Trophoblast cell (in vitro differentiated cells and primary cell): ENCODE measurements around the gene NPB.

Experiments used
- DNase-seq, 2 donors: peaks; one replicate each; pipeline ENCODE4 v3.0.0-alpha.2; 2016
- H2AFZ ChIP-seq: 2 replicates; pipeline ENCODE4 v1.6.1; 2013; ENCODE audit warnings: low read length, moderate library complexity, mild to moderate bottlenecking; ENCODE audit not compliant: insufficient read depth, poor library complexity
- H2AK5ac ChIP-seq: 2 replicates; pipeline ENCODE4 v1.6.1; 2013; ENCODE audit warnings: mild to moderate bottlenecking, low read length
- H2BK120ac ChIP-seq: 2 replicates; pipeline ENCODE4 v1.6.1; 2013; ENCODE audit warnings: low read length, mild to moderate bottlenecking, moderate library complexity; ENCODE audit not compliant: insufficient read depth, poor library complexity
- H2BK12ac ChIP-seq: 2 replicates; pipeline ENCODE4 v1.6.1; 2013; ENCODE audit warnings: mild to moderate bottlenecking, low read length, moderate library complexity
- H2BK5ac ChIP-seq: 2 replicates; pipeline ENCODE4 v1.6.1; 2013; ENCODE audit warnings: low read length, low read depth, moderate library complexity, mild to moderate bottlenecking; ENCODE audit not compliant: poor library complexity
- H3K14ac ChIP-seq: 2 replicates; pipeline ENCODE4 v1.6.1; 2013; ENCODE audit warnings: mild to moderate bottlenecking, low read length
- H3K18ac ChIP-seq: 2 replicates; pipeline ENCODE4 v1.6.1; 2013; ENCODE audit warnings: mild to moderate bottlenecking, low read length
- H3K23ac ChIP-seq: 2 replicates; pipeline ENCODE4 v1.6.1; 2013; ENCODE audit warnings: low read length
- H3K27ac ChIP-seq: 2 replicates; pipeline ENCODE4 v1.5.1; 2013; ENCODE audit warnings: low read depth, mild to moderate bottlenecking, inconsistent platforms, low read length, moderate library complexity
- H3K27me3 ChIP-seq: 2 replicates; pipeline ENCODE4 v1.6.1; 2013; ENCODE audit warnings: inconsistent platforms, mild to moderate bottlenecking, low read length, moderate library complexity; ENCODE audit not compliant: insufficient read depth
- H3K36me3 ChIP-seq, 2 experiments: 1 replicate in 1 of 2; 2 replicates in 1 of 2; pipeline ENCODE4 v1.6.1; 2013; ENCODE audit warnings: low read length in 2 of 2, mild to moderate bottlenecking in 2 of 2, moderate library complexity in 1 of 2; ENCODE audit not compliant: insufficient read depth in 2 of 2, control insufficient read depth in 1 of 2
- H3K4ac ChIP-seq: 2 replicates; pipeline ENCODE4 v1.6.1; 2013; ENCODE audit warnings: low read depth, mild to moderate bottlenecking, low read length, moderate library complexity
- H3K4me1 ChIP-seq, 2 experiments: 1 replicate in 1 of 2; 2 replicates in 1 of 2; pipeline ENCODE4 v1.6.1; 2013; ENCODE audit warnings: low read length in 2 of 2, mild to moderate bottlenecking in 2 of 2, moderate library complexity in 1 of 2; ENCODE audit not compliant: insufficient read depth in 2 of 2, control insufficient read depth in 1 of 2
- H3K4me2 ChIP-seq: 2 replicates; pipeline ENCODE4 v1.6.1; 2013; ENCODE audit warnings: inconsistent platforms, mild to moderate bottlenecking, low read length, moderate library complexity
- H3K4me3 ChIP-seq: 2 replicates; pipeline ENCODE4 v1.5.1; 2013; ENCODE audit warnings: mild to moderate bottlenecking, low read depth, low read length, inconsistent platforms
- H3K79me1 ChIP-seq: one replicate; pipeline ENCODE4 v1.6.1; 2013; ENCODE audit warnings: low read length
- H3K79me2 ChIP-seq: 2 replicates; pipeline ENCODE4 v1.6.1; 2013; ENCODE audit warnings: low read length, mild to moderate bottlenecking; ENCODE audit not compliant: control insufficient read depth, insufficient read depth, poor library complexity
- H3K9ac ChIP-seq: 2 replicates; pipeline ENCODE4 v1.6.1; 2013; ENCODE audit warnings: mild to moderate bottlenecking, low read length
- H3K9me3 ChIP-seq: 2 replicates; pipeline ENCODE4 v1.6.1; 2013; ENCODE audit warnings: low read depth, mild to moderate bottlenecking, control low read depth, inconsistent platforms, low read length; ENCODE audit not compliant: insufficient read depth
- H4K12ac ChIP-seq: 2 replicates; pipeline ENCODE4 v1.6.1; 2013; ENCODE audit warnings: low read depth, mild to moderate bottlenecking, low read length, moderate library complexity
- H4K8ac ChIP-seq: 2 replicates; pipeline ENCODE4 v1.6.1; 2013; ENCODE audit warnings: low read depth, mild to moderate bottlenecking, low read length, moderate library complexity
- H4K91ac ChIP-seq: one replicate; pipeline ENCODE4 v1.6.1; 2013; ENCODE audit warnings: low read depth, mild to moderate bottlenecking, low read length, moderate library complexity
- WGBS: extraction: QIAGEN DNeasy Blood & Tissue Kit; methylation state at CpG from one replicate; pipeline ENCODE4 v1.1.7; 2013; ENCODE audit warnings: missing lambda C conversion rate; ENCODE audit not compliant: insufficient read length, insufficient coverage; ENCODE audit errors: extremely low coverage; 5-methylcytosine and 5-hydroxymethylcytosine counted together

NPB gene

DNA sequence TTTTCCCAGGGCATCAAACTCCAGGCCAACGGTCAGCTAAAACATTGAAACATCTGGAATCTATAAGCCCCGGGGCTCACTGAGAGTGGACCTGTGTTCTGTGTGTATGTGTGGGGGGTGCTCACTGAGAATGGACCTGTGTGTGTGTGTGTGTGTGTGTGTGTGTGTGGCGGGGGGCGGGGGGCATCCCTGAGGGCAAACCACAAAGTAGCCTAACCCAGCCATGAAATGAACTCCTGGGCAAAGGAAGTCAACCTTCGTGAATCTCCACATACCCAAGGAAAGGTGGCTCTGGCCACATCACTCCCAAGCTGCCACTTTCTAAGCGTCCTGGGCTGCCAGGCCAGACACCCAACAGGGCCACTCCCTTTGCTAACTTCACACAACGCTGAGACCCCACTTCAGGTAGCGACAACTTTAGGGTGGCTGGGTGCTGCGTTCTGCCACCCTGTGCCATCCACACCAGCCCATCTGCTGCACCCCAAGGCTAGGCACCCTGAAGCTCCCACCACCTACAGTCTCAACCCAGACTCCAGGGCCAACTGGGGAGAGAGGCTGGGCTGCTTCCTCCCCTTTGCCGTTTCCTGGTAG is 23.9 kb downstream of the NPB start:
- peaks cover 30% of the 10 kb centered on the region for H3K79me1 ChIP-seq
- H3K4me2 ChIP-seq: peak overlapping the region; percentile 80
- no peaks in the 10 kb centered on the region for H3K9me3 ChIP-seq
- H3K18ac ChIP-seq: peak overlapping the region; percentile 65
- H4K8ac ChIP-seq: peak overlapping the region; percentile 68
- H3K9ac ChIP-seq: peak overlapping the region; percentile 1
- peak overlapping the region; percentile 71 for H3K14ac ChIP-seq
- peaks cover 16 to 17% of the 10 kb centered on the region in 2 experiments for H3K36me3 ChIP-seq
- peak overlapping the region; percentile 63 for H4K91ac ChIP-seq
- no CpG with 5 or more reads among the region's 10 CpGs for WGBS
- peak overlapping the region; percentile 33 for H2AFZ ChIP-seq
- H2BK12ac ChIP-seq: peak overlapping the region; percentile 35
- H2BK5ac ChIP-seq: peak overlapping the region; percentile 5
- H3K27me3 ChIP-seq: no peaks in the 10 kb centered on the region
- peak overlapping the region; percentile 96 for H3K27ac ChIP-seq
- H2AK5ac ChIP-seq: peak overlapping the region; percentile 89
- peak overlapping the region; percentile 92 for H3K4ac ChIP-seq
- H3K23ac ChIP-seq: no peak overlapping the region
- H3K79me2 ChIP-seq: peaks cover 44% of the 10 kb centered on the region
- H3K4me3 ChIP-seq: peak overlapping the region; percentile 81
- peak overlapping the region; percentile 37 for H2BK120ac ChIP-seq
- peak overlapping the region; percentile 23 for H4K12ac ChIP-seq
- peaks cover 42% of the 10 kb centered on the region in 2 experiments for H3K4me1 ChIP-seq
- no peak for DNase-seq

DNA sequence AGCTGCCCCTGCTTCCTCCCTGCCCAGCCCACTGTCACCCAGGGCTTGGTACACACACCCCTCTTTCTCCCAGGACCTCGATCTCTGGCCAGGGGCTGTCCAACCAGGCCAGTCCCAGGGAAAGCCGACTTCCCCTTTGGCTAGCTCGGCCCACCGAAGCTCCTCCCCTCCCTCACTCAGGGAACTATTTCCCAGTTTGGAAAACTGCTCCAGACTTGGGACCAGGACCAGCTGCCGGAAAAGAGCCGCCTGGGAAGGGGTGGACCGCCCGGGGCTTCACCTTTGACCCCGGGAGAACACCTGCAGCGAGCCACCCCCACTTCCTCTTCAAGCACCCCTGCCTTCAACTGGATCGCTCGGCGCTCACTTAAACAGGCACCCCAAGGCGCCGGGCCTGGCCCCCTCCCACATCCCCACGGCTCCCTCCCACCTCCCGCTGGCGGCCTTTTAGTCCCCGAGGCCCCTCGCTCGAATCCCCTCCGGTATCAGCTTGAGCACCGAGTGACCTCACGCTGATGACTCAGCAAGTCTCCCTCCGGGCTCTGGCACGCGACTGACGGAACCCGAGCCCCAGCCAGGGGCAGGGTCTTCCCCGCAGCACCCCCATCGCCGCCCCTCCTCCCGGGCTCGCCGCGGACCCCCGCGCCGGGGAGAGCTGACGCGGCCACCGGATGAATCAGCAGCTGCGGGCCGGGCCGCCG is 24.6 kb downstream of the NPB start:
- no CpG with 5 or more reads among the region's 46 CpGs for WGBS
- peaks cover 42% of the 10 kb centered on the region in 2 experiments for H3K4me1 ChIP-seq
- peaks cover 44% of the 10 kb centered on the region for H3K79me2 ChIP-seq
- H2BK12ac ChIP-seq: peak overlapping the region; percentile 35
- H3K9me3 ChIP-seq: no peaks in the 10 kb centered on the region
- H2BK5ac ChIP-seq: peak overlapping the region; percentile 89
- peak overlapping the region; percentile 50 for H2AFZ ChIP-seq
- H4K12ac ChIP-seq: peak overlapping the region; percentile 72
- H3K4ac ChIP-seq: peak overlapping the region; percentile 92
- H3K14ac ChIP-seq: peak overlapping the region; percentile 84
- DNase-seq: peak; percentile 69 to 78
- H3K4me3 ChIP-seq: peak overlapping the region; percentile 81
- peak overlapping the region; percentile 80 for H3K4me2 ChIP-seq
- peak overlapping the region; percentile 92 for H4K91ac ChIP-seq
- H2BK120ac ChIP-seq: peak overlapping the region; percentile 79
- peak overlapping the region; percentile 81 for H3K9ac ChIP-seq
- peak overlapping the region; percentile 96 for H3K27ac ChIP-seq
- peaks cover 12 to 13% of the 10 kb centered on the region in 2 experiments for H3K36me3 ChIP-seq
- peak overlapping the region; percentile 88 for H3K18ac ChIP-seq
- no peaks in the 10 kb centered on the region for H3K27me3 ChIP-seq
- no peak overlapping the region for H3K23ac ChIP-seq
- H2AK5ac ChIP-seq: peak overlapping the region; percentile 89
- peaks cover 30% of the 10 kb centered on the region for H3K79me1 ChIP-seq
- peak overlapping the region; percentile 91 for H4K8ac ChIP-seq

- Histone ChIP-seq H2BK12ac (no peak overlapping the region), H3K4ac (peak overlapping the region; percentile 80), H3K18ac (peak overlapping the region; percentile 88), H3K36me3 (peaks cover 8% of the 10 kb centered on the region in 2 experiments), H4K12ac (peak overlapping the region; percentile 72), H4K8ac (peak overlapping the region; percentile 91), H4K91ac (peak overlapping the region; percentile 92), H3K79me1 (peaks cover 30% of the 10 kb centered on the region), H2AK5ac (peak overlapping the region; percentile 79), H3K9me3 (no peaks in the 10 kb centered on the region), H3K4me3 (peak overlapping the region; percentile 81), H3K27me3 (no peaks in the 10 kb centered on the region), H3K4me1 (peaks cover 41 to 42% of the 10 kb centered on the region in 2 experiments), H3K9ac (peak overlapping the region; percentile 81), H3K79me2 (peaks cover 40% of the 10 kb centered on the region), H2BK120ac (peak overlapping the region; percentile 79), H2AFZ (peak overlapping the region; percentile 50), H3K4me2 (peak overlapping the region; percentile 80), H3K27ac (peak overlapping the region; percentile 96), H3K23ac (no peak overlapping the region), H3K14ac (peak overlapping the region; percentile 84), H2BK5ac (peak overlapping the region; percentile 89)
- no CpG with 5 or more reads among the region's 78 CpGs for WGBS
- no peak for DNase-seq
Observed at GRCh38 chr17:81927152-81927652, 25.2 kb downstream of the NPB start.

- peak within 1 kb of the TSS; percentile 92 for H4K91ac ChIP-seq
- H3K4ac ChIP-seq: peak within 1 kb of the TSS; percentile 80
- H3K23ac ChIP-seq: no peak within 1 kb of the TSS
- H2AFZ ChIP-seq: peak within 1 kb of the TSS; percentile 63
- peaks cover 26% of the 10 kb centered on the region for H3K79me1 ChIP-seq
- no peaks in the 10 kb centered on the region for H3K27me3 ChIP-seq
- peak within 1 kb of the TSS; percentile 81 for H3K4me3 ChIP-seq
- peak within 1 kb of the TSS; percentile 81 for H3K9ac ChIP-seq
- peaks cover under 1% of the 10 kb centered on the region in 2 experiments for H3K36me3 ChIP-seq
- peak within 1 kb of the TSS; percentile 89 for H2BK5ac ChIP-seq
- DNase-seq: peak; percentile 91 to 96
- WGBS: no CpG with 5 or more reads among the region's 98 CpGs
- peak within 1 kb of the TSS; percentile 81 for H3K4me2 ChIP-seq
- H2AK5ac ChIP-seq: peak within 1 kb of the TSS; percentile 79
- H3K14ac ChIP-seq: peak within 1 kb of the TSS; percentile 84
- H2BK120ac ChIP-seq: peak within 1 kb of the TSS; percentile 79
- peak within 1 kb of the TSS; percentile 88 for H3K18ac ChIP-seq
- peaks cover 35% of the 10 kb centered on the region for H3K79me2 ChIP-seq
- peak within 1 kb of the TSS; percentile 96 for H3K27ac ChIP-seq
- H3K9me3 ChIP-seq: no peaks in the 10 kb centered on the region
- peaks cover 34 to 38% of the 10 kb centered on the region in 2 experiments for H3K4me1 ChIP-seq
- peak within 1 kb of the TSS; percentile 72 for H4K12ac ChIP-seq
- peak within 1 kb of the TSS; percentile 91 for H4K8ac ChIP-seq
- H2BK12ac ChIP-seq: peak within 1 kb of the TSS; percentile 6
Observed at GRCh38 chr17:81927653-81928543, 25.9 kb downstream of the NPB start, which contains the start of gene MAFG. MAFG (minus strand) TSS chr17:81927735; CDS start chr17:81923185, 4,550 bp downstream.
